Mucosa of gallbladder (tissue), 1 donor: Measurements from ENCODE around the gene SETX. TPM values are rescaled to one million over a fixed set of nuclear protein-coding genes. Genes with fewer than 3 reads are reported as not detected.

Experiments used
- DNase-seq: peaks from one replicate; pipeline ENCODE4 v3.0.0-alpha.2; 2020; ENCODE audit warnings: low spot score
- total RNA-seq: library from RNA; stranded (reverse); gene quantifications from one replicate; pipeline ENCODE4 v1.2.1, GENCODE V29; 2021
- donor health status: DM: no; HTN: no; CAD: no.

Gene SETX
- total RNA-seq, 1 donor from 2014 or later, result 43.1 TPM

DNA sequence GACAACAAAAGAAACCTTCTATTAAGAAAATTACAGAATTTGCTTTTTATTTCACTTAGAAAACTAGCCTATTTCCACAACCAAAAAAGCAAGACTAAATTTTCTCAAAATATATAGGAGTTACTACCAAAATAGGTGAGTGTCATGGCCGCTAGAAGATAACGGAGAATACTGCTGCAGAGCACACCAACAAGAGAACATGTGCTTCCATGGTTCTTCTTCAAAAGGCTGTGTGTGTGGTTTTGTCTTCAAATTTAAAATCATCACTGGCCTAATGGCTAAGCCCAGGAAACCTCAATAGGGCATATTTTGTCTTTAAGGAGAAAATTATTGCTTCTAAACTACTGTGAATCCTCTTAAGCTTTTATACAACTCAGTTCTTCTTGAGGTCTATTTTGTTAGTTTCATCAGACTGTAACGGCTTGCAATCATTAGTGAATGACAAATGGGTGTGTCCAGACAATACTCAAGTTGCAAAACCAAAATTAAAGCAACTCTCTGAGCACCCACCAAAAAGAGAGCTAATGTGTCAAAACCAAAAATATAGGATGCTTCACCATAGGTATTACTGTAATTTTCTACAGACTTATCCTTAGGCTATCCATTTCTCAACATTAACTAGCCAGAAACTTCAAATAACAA lies 3.3 kb downstream of the SETX start:
- DNase-seq, result no peak

DNA sequence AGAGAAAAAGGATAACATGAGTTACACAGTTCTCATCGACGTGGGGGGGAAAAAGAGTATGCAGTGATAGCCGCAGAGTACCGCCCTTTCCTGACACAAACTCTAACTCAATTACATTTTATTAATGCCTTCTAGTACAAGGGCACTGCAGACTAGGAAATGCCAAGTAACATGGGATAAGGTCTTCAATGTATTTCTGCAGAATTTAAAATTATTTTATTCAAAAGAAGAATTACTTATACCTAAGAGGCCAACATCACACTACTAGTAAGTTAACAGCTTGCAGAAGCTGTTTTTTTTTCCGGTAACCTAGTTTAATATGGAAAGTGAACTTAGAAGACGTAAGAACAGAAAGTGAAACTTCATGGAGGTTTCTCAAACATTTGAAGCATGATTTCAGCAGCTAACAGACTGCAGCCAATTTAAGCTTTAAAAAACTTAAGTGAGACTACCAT lies 3.9 kb downstream of the SETX start:
- no peak for DNase-seq

DNA sequence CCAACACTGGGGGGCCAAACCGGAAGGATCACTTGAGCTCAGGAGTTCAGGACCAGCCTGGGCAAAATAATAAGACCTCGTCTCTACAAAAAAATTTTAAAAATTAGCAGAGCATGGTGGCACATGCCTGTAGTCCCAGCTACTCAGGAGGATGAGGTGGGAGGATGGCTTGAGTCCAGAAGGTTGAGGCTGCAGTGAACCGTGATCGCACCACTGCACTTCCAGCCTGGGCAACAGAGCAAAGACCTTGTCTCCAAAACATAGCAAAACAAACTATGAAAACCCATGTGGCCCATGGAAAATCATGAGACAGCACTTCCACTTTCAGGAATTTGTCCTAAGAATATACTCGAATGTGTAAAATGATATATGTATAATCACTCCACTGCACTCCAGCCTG lies 6.1 kb downstream of the SETX start:
- DNase-seq, result no peak

DNA sequence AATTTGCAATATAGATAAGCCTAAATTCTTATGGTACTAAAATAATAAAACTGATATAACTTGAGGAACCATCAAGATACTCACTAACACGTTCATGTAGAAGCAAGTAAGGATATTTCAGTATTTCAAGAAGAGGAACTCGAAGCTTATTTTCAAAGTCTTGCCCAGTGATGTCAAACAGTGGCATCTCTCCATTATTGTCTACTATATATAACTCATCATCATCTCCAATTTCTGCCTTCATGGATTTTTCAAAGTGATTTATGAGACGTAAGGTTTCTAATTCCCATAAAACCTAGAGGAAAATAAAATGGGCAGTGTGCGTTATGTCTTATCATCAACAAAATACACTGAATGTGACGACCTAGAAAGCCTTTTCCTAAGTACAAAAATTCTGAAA lies 8.6 kb downstream of the SETX start:
- no peak for DNase-seq

DNA sequence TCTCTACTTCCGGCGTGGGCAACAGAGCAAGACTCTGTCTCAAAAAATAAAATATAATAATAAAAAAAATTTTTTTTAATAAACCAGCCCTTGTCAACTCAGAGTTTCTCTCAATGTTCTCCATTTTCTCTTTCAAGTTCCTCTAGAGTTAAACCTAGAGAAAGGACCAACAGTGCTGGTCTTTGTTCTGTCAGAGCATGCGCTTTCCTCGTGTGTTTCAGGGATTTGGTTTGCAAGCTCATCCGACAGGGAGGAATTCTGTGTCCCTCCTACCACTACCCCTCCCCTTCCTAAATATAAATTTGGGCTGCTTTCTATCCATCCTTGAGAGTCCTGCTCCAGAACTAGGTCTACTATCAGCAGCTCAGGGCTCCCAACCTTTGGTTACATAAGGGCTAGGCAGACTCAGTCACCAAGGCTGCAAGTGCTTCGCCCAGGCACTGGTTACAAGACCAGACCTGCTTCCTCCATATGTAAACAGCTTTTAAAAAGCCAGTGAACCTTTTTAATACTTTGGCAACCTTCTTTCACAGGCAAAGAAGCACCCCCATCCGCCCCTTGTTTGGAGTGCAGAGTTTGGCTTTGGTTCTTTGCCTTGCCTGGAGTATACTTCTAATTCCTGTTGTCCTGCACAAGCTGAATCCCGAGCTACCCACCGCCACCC lies 13.5 kb downstream of the SETX start:
- DNase-seq, result no peak

DNA sequence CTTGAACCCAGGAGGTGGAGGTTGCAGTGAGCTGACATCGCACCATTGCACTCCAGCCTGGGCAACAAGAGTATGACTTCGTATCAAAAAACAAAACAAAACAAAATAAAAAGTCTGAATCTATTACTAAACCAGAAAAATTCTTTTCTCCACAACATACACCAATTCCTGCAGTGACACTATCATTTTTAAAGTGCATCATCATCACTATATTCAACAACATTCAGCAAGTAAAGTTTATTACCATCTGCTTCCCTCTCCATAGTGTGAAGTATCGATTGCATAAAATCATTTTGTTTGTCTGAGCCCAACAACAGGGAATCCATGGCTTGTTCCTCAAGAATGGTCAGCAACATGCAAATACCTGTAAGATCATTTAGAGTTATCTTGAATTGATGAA lies 20.4 kb downstream of the SETX start:
- DNase-seq, result no peak

DNA sequence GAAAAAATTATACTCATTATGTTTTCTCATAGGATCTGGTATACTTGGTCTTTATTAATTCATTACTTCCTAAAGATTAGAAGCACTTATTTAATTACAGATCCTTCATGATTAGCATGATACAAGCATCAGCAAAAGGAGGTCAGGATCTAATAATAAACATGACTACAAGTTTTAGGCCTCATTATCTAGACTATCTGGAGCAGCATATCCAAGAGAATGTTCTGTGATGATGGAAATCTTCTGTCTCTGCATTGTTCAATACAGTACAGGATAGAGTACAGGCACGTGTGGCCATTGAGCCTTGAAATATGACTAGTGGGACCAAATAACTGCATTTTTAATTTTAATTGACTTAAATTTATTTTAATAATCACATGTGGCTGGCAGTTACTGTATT lies 21.2 kb downstream of the SETX start:
- DNase-seq, result no peak

DNA sequence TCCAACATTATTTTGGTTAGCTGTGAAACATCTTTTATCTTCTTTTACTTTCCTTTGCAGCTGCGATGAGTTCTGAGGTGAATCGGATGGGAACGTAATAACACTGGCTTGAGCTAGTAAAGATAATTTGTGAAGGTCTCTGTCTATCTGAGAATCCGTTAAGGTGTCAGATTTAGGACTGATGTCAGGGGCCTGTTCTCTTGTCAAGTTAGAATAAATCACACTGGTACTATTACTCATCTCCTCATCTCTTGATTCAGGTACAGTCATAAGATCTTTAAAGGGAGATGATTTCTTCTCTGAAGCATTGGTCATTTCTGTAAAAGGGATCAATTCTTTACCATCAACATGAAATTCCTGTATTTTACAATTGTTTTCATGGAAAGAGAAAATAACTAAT lies 26.2 kb downstream of the SETX start:
- DNase-seq, result no peak

DNA sequence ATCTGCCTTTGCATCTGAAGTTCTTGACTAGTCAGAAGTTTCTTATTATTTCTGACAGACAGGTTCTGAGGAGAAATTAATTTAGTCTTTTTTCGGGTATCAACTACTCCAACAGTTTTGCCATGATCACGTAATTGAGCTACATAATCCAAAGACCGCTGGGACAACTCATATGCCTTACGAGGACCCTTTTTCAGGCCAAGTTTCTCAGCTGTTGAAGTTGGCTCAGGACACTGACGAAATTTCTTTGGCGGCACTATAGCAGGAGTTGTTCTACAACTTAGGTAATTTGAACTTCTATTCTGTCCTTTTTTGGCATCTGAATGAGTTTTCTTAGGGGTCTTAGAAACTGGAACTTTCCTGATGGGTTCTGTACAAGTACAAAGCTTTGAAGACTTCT lies 27.2 kb downstream of the SETX start:
- no peak for DNase-seq

DNA sequence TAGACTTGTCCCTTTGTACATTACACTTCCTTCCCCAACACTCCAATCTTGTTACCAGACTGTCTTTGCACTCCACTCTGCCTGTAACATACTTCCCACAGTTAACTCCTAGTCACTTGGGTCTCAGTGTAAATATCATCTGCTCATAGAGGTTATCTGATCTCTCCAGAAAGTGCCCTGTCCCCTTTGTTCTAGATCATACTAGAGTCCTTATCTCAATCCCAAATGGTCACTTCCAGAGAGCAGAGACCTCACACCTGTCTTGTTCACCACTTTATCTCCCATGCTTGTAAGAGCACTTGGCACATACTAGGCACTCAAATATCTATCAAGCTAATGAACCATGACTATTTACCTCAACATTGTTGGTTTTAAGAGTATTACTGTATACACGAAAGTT lies 30.4 kb downstream of the SETX start:
- DNase-seq, result no peak

DNA sequence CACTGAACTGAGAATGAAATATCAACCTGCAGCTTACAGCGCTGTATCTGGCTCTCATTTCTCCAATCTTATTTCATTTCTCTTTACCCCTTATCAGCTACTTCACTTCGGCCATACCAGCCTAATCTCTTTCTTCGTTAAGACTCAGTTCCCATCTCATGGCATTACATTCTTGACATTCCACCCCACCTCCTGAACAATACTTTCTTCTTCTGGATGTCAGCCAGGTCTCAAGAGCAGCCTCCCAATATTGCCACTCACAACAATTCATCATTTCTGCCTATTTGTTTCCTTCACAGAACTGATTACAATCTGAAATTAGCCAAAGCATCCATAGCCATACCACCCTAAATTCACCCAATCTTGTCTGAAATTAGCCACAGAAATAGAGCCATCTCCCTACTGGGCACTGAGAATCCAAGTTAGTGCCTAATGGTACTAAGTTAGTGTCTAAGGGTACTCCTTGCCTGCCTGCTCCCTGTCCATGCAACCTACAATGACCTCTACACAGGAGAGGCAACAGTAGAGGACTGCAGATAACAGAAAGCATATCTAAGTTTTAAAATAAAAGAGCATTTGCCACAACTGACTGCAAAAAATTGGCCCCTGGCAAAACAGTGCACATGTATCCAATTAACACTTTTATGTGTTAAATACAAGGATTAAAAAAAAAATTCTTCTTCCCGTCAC lies 35.2 kb downstream of the SETX start:
- DNase-seq, result no peak

DNA sequence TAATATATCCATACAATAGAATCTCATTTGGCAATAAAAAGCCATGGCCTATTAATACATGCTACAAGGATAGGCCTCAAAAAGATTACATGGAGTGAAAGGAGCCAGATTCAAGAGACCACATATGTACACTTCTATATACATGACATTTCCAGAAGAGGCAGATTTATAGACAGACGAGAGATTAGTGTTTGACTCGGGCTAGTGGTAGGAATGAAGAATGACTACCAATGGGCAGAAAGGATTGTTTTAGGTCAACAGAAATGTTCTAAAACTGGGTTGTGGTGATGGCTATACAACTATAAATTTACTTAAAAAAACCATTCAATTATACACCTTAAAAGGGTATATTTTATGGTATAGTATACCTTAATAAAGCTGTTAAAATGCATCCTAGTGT lies 41.9 kb downstream of the SETX start:
- DNase-seq, result no peak

DNA sequence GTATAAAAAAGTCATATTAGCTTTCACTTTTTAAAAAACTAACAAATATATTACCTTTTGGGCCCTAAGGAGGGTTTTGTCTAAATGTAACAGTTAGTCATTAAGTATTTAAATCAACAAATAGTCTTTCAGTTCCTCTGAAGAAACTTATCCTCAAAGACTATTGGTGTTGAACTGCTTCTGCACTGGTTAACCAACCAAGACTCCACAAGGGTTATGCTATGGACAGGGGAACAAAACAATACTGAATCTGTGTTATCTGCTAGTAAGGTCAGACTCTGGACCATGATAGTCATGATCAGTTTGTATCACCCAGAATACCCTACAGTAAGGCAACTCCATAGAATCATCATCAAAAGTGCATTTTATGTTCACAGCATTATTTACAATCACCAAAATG lies 42.4 kb downstream of the SETX start:
- DNase-seq, result no peak

DNA sequence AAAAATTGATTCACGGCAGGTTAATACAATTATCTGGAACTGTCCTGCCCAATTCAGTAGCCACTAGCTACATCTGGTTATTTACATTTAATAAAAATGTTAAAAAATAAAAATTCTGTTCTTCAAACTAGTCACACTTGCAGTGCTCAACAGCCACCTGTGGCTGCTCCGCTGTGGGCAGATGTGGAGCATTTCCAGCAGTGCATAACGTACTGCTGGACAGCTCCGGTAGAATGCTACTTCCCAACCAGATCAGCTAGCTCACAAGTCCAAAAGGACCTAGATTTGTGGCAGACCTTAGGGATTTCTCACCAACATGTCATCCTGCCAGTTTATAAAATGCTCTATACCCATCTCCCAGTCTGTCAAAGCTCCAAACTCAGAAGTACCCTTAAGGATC lies 42.8 kb downstream of the SETX start:
- DNase-seq, result no peak

DNA sequence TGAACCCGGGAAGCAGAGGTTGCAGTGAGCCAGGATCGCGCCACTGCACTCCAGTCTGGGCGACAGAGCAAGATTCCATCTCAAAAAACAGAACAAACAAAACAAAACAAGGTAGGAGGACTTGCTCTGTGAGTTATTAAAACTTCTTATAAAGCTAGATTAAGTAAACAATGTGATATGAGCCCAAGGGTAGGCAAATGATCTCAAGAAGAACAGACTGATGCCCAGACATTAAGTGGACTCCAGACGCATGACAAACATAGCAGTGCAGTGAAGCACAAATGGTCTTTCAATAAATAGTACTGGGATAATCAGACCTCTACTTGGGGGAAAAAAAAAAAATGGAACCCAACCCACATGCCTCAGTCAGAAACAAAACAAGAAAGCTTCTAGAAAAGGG lies 45.7 kb downstream of the SETX start:
- no peak for DNase-seq

DNA sequence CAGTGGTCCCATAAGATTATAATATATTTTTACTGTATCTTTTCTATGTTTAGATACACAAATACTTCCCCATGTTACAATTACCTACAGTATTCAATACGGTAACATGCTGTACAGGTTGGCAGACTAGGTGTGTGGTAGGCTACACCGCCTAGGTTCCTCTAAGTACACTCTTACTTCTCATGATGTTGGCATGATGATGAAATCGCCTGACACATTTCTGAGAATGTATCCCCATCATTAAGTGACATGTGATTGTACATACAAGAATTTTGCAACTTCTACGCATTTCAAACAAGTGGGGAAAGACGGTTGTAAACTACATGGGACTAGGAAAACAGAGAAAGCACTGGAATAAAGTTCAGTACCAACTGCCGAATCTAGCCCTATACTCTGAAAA lies 53.3 kb downstream of the SETX start:
- no peak for DNase-seq

DNA sequence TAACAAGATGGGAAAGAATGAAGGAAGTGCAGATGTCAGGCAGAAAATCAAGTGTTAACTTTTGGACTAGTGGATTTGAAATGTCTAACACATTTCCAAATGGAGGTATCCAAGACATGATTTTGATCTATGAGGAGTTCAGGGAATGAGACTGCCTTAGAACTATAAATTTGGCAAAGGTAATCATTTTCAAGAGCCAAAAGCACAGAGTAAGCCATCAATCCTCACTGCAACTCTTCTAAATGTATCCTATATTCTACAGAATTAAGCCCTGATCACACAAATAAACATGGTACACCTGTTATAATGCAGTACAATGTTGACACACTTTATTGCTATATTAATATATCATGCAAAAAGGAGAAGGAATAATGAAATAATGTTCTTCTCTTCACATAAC lies 55.6 kb downstream of the SETX start:
- no peak for DNase-seq

DNA sequence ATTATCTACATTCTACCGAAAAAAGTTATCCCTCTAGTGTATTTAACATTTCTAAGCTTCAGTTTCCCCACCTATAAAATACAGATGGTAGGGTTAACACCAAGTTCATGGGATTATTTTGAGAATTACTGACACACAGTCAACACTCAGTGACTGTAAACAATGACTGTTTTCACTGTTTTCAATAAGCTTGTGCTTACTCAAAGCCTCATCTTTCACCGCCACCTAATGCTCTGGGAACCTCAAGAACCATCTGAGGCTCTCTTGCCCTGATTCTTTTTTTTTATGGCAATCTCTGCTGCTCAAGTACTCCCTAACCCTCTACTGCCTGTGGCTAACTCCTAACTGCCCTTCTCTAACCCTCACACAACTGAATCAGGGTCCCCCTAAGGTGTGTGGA lies 59.6 kb downstream of the SETX start:
- DNase-seq, result no peak

DNA sequence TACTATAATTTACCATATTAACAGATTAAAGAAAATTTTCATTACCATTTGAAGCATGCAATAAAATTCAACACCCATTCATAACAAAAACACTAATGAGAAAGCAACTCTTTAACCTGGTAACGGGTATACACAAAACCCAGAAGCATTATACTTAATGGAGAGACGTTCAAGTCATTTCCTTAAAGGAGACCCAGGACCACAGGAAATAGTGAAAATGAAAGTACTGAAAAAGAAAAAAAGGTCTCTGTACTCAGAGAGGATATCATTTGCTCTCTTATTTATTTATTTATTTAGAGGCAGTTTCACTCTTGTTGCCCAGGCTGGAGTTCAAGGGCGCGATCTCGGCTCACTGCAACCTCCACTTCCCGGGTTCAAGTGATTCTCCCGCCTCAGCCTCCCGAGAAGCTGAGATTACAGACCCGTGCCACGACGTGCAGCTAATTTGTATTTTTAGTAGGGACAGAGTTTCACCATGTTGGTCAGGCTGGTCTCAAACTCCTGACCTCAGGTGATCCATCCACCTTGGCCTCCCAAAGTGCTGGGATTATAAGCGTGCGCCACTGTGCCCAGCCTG lies 61.6 kb downstream of the SETX start:
- no peak for DNase-seq

DNA sequence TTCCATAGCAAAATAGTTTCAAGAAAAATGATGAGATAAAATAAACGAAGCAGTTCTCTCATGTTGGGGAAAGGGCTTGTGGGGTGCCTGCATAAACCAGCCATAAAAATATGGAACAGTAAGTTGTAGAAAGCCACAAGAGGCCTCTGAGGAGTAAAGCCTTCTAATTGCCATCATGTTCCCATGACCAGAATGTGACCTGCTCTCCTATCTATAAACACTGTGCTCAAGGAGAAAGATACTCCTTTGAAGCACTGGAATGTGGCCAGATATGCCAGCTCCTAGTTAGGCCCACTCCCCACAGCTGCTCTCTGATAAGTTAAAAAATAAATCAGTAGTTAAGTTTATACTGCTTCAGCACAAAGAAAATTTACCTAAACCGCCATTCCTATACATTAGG lies 65.8 kb downstream of the SETX start:
- DNase-seq, result no peak

DNA sequence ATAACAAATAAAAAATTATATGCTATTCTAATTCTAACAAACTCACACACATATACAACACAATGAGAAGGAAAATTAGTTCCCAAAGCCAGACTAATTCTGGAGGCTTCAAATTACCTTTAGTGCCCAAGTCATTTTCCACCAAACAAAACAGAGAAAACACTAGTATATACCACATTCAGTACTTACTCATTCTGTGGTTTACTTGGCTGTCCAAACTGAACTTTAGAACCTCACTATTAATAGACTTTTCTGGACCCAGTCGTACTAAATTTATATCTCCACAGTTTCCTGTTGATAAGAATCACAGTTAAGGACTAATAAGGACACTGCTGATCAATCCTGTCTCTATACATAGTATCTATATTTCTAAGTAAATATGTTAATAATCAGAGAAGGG lies 66.4 kb downstream of the SETX start:
- DNase-seq, result no peak

DNA sequence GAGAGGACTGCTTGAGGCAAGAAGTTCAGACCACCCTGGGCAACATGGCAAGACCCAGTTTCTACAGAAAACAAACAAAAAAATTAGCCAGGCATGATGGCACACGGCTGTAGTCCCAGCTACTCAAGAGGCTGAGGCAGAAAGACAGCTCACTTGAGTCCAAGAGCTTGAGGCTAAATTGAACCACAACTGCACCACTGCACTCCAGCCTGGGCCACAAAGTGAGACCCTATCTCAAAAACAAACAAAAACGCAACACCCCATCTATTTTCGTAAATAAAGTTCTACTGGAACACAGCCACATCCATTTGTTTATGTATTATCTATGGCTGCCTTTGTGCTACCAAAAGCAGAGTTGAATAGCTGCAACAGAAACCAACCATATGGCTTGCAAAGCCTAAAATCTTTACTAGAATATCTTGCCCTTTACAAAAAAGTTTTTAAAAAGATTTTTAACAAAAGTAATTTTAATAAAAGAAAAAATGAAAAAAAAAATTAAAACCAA lies 67.5 kb downstream of the SETX start:
- DNase-seq, result no peak

DNA sequence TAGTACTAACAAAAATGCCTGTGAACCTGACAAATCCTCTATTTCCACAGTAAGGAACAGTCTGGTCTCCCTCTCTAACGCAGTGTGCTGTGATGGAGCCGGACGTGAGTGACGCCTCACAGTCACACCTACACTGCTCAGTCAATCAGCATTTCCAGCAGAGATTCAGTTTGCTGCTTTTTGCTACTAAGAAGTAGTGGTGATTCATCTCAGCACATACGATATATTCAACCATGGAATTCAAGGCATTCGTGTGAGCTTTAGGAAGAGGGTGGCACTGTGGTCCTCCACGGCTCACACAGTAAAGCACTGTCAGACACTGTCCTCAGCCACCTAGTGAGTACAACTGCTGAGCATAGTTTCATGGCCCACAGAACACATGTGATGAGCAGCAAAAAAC lies 70.9 kb downstream of the SETX start:
- DNase-seq, result no peak
